HG03439 (cell line): ENCODE results near the gene GNG7.
"Not testable (repeated sequence)": the region's sequence is repeated elsewhere in the genome, so short reads cannot be mapped to it uniquely, and the experiment has no call there.

Experiments
- ATAC-seq: cut with Tn5 transposase; IDR thresholded peaks from one replicate; pipeline ENCODE4 v1.9.1; 2021; ENCODE audit warnings: mild to moderate bottlenecking, moderate library complexity; ENCODE audit not compliant: unreplicated experiment

The GNG7 gene

DNA sequence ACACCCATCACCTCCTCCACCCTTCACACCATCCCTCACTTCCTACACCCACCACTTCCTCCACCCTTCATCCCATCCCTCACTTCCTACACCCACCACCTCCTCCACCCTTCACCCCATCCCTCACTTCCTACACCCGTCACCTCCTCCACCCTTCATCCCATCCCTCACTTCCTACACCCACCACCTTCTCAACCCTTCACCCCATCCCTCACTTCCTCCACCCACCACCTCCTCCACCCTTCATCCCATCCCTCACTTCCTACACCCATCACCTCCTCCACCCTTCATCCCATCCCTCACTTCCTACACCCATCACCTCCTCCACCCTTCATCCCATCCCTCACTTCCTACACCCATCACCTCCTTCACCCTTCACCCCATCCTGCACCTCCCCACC is 11.6 kb upstream of the GNG7 start:
- ATAC-seq, result not testable (repeated sequence)

DNA sequence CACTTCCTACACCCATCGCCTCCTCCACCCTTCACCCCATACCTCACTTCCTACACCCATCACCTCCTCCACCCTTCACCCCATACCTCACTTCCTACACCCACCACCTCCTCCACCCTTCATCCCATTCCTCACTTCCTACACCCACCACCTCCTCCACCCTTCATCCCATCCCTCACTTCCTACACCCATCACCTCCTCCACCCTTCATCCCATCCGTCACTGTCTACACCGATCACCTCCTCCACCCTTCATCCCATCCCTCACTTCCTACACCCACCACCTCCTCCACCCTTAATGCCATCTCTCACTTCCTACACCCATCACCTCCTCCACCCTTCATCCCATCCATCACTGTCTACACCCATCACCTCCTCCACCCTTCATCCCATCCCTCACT is 10.7 kb upstream of the GNG7 start:
- ATAC-seq, result not testable (repeated sequence)

DNA sequence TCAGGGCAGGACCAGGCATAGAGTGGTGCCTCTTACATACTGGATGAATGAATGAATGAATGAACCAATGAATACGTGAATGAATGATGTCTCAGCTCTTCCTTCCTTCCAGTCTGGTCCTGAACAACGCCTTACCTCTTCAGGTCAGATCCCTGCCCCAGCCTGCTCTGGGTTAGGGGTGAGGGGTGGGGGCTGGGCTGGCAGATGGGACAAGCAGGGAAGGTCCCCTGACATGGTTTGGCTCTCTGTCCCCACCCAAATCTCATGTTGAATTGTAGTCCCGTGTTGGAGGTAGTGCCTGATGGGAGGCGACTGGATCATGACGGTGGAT is 9.3 kb upstream of the GNG7 start:
- no peak for ATAC-seq

DNA sequence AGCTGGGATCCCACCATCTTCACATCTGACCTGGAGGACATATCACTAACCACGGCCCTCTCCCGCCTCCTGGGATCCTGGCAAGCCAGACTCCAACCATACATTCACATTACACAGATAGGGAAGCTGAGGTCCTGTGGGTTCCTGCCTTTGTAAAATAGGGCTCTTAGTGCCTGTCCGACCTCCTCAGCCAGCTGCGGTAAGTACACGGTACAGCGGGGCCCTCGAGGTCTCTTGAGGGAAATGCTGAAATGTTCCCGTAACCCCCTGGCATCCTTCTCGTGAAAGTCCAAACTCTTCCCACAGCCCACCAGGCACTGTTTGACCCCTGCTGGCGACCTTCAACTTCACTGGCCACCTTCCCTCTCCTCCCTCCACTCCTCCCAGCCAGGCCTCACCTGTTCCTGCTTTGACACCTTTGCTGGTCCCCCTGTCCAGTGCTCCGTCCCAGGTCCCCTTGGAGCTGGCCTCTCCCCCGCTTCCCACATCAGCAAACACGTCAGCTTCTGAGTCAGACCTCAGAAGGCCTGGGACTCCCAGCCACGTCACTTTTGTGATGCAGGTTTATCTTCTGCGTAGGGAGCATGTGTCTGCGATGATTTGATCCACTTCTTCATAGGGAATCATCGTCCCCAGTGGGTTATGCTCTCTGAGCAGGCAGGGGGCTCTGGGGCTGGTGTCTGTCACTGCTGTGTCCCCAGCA is 8.8 kb upstream of the GNG7 start:
- ATAC-seq, result no peak

DNA sequence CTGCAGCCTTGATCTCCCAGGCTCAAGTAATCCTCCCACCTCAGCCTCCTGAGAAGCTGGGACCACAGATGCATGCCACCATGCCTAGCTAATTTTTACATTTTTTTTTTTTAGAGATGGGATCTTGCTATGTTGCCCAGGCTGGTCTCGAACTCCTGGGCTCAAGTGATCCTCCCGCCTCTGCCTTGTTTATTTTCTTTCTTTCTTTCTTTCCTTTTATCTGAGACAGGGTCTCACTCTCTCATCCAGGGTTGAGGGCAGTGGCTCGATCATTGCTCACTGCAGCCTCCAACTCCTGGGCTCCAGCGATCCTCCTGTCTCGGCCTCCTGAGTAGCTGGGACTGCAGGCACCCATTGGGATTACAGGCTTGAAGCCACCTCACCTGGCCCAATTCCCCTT is 3.8 kb upstream of the GNG7 start:
- no peak for ATAC-seq

DNA sequence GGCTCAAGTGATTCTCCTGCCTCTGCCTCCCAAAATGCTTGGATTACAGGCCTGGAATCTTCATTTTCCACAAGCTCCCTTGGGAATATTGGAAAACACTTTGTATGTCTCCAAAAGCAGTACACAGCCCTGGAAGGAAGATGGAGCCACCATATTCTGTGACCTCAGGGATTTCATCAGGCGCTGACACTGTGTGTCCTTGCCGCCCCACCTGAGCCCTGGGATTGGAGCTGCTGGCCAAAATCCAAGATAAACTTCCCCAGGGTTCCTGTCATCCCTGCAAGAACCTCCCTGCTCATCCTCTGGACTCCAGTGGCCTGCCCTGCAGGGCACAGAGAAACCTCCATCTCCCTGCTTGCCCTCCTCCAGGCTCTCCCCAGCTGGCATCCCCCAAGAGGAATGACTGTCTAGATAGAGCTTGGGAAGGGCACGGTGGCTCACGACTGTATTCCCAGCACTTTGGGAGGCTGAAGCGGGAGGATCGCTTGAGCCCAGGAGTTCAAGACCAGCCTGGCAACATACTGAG is 1.3 kb upstream of the GNG7 start:
- ATAC-seq, result no peak

DNA sequence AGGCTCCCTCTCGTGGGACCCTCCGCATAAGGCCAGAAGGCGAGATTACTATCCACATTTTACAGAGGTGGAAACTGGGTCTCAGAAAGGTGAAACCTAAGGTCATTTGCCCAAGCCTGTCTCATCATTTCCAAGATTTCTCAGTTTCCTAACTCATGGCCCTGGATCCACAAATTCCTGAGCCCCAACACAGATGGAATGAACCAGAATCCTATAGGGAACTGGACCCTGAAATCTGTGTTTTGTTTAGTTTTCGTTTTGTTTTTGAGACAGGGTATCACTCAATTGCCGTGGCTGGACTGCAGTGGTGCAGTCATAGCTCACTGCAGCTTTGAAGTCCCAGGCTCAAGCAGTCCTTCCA is 563 bp upstream of the GNG7 start:
- no peak for ATAC-seq

DNA sequence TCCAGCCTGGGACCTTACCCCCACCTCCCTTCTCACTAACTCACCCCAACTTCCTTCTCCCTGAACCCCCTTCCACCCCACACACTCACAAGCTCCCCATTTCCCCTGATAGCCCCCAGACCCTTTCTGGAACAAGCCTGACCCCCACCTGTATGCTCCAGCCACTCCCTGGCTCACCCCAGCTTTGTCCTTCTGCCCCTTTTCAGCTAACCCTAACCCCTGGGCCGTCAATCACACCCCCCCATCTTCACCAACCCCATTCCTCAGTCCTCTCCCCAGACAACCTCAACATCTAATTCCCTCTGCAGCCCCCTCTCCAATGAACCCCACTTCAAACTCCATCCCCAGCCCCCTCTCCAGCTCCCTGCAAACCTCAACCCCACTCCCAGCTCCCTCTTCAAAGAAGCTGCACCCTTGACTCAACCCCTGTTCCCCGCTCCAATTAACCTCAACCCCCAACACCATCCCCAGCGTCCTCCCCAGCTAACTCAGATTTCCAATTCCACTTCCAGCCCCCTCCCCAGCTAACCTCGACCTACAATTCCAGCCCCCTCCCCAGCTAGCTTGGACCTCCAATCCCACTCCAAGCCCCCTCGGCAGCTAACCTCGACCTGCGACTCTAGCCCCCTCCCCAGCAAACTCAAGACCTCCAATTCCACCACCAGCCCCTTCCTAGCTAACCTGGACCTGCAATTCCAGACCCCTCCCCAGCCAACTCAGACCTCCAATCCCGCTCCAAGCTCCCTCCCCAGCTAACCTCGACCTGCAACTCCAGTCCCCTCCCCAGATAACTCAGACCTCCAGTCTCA is 929 bp downstream of the GNG7 start:
- no peak for ATAC-seq

DNA sequence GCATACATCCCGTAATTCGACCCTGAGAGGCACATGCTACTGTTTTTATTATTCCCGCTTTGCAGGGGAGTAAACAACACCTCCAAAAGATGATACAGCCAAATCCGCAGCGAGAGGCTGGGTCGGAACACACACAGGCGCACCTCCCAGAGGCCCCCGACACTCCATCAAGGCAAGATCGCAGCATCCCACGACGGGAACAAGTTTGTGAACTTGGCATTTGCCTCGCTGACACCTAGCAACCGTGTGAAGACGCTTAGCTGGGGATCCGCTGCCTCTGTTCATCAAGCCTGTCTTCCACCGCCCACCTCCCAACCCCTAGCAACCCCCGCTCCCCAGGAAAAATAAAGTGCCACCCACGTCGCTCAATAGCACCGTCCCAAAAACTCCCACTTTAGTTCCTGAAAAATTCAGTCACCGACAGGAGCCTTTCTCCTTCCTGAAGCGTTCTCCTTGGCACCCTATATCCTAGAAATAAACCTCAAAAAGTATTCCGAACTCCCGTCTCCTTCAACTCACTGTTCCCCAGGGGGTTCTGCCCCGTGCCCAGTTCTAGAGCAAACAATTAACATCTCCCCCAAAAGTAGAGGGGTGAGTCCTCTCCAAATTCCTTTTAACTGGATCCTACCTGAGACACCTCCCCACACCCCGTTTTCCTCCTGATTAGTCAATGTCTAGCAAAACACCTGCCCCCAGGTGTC is 1.7 kb downstream of the GNG7 start:
- ATAC-seq, result no peak

DNA sequence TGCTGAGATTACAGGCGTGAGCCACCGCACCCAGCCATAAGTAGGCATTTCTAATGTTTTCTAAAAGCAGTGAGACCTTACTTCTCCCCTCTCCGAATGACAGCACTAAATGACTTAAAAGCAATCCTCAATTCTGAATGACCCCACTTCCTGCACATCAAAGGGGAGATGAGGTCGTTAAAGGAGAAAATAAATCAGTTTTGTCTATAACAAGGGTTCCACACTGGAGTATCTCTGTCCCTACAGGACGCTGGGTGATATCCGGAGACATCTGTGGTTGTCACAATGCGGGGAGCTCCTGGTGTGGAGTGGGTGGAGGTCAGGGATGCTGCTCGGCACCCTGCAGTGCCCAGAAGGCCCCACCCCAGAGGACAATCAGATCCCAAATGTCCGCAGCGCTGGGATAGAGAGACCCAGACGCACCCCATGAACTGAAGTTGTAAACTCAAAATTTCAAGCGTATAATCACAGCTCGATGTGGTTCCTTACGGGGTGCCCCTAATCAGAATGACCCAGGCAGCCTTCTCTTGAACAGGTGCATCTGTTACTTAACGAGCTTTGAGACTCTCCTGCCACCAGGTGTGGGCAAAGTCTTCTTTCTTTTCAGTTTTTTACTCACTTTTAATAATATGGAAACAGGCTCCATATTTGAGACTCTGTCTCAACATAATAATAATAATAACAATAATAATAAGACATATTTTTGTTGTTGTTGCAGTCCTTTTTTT is 2.9 kb downstream of the GNG7 start:
- no peak for ATAC-seq

DNA sequence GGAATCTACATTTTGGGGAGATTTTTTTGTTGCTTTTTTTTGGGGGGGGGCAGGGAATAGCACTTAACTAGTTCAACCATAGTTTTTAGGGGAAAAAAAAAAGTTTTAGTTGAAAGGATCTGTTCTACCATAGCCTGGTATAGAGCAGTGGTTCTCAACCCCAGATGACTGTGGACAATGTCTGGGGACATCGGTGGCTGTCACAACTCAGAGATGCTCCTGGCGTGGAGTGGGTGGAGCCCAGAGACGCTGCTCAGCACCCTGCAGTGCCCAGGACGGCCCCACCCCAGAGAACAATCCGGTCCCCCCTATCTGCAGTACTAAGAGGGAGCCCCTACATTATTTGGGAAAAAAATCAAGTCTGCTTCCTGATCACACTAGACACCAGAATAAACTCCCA is 8.3 kb downstream of the GNG7 start:
- ATAC-seq, result no peak

DNA sequence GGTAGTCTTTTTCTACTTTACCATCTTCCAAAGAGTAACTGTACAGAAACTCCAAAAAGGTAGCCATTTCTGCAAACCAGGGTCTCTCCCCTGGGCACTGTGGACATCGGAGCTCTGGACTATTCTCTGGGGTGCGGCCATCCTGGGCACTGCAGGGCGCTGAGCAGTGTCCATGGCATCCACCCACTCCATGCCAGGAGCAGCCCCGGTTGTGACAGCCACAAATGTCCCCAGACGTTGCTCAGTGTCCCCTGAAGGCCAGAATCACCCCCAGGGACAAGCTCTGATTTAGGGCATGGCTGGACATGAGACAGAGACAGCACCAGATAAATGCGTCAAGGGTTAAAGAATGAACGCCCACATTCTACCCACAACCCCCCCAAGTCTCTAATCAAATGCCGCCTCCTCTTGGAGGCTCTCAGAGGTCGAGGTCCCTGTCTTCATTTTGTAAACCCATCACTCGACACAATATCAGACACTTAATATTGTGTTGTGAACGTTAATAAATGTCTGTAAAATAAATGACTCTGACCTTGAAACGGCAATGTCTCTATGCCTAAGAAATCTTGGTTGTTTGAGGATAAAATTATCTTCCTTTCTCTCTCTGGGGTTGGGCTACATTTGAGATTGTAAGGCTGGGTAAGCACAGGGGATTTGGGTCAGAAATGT is 8.9 kb downstream of the GNG7 start:
- ATAC-seq, result no peak

DNA sequence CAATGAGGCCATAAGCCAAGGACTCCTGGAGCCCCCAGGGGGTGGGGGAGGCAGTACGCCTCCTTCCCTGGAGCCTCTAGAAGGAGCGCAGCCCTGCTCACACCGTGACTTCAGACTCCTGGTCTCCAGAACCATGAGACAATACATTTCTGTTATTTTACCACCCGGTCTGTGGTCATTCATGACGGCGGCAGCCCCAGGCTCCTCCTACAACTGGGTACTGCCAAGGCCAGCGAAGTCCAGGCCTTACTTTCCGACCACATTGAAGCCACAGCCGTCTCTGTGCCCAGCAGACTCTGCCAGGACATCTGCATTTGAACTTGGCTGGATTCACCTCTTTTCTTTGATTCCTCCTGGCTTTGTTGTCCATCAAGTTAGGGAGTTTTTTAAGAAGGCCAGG is 10.5 kb downstream of the GNG7 start:
- ATAC-seq, result no peak

DNA sequence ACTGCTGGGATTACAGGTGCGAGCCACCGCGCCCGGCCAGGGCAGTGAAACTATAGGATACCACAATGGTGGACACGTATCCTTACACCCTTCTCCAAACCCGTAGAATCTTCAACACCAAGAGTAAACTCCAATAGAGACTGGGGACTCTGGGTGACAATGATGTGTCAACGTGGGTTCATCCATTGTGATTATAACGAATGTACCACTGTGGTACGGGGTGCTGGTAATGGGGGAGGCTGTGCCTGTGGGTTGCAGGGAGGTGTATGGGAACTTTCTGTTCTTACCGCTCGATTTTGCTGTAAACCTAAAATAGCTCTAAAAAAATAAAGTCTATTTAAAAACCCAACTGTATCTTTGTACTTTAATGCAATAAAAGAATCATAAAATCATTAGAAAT is 11.6 kb downstream of the GNG7 start:
- no peak for ATAC-seq

DNA sequence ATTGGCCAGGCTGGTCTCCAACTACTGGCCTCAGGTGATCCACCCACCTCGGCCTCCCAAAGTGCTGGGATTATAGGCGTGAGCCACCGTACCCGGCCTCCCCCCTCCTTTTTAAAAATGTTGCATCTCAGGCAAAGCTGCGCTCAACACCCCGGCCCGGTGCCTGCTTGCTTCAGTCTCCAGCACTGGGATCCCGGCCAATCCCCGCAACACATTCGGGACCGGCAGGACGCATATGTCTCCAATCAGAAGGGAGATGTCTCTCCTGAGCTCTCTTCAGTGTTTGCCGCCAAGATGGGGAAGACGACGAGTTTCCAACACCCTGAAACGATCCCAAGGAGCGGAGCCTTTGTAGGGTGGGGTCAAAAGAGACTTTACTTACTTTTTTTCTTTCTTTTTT is 16.1 kb downstream of the GNG7 start:
- no peak for ATAC-seq

DNA sequence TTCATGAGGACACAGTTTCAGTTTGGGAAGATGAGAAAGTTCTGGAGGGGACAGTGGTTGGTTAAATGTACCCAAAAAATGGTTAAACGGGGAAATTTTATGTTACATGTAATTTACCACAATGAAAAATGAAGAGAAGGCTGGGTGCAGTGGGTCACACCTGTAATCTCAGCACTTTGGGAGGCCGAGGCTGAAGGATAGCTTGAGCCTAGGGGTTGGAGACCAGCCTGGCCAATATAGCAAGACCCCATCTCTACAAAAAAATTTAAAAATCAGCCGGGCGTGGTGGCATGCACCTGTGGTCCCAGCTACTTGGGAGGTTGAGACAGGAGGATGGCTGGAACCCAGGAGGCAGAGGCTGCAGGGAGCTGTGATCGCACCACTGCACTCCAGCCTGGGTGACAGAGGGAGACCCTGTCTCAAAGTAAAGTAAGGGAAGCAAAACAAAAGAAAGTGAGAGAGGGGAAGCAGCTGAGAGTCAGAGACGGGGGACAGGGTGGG is 17.2 kb downstream of the GNG7 start:
- no peak for ATAC-seq

DNA sequence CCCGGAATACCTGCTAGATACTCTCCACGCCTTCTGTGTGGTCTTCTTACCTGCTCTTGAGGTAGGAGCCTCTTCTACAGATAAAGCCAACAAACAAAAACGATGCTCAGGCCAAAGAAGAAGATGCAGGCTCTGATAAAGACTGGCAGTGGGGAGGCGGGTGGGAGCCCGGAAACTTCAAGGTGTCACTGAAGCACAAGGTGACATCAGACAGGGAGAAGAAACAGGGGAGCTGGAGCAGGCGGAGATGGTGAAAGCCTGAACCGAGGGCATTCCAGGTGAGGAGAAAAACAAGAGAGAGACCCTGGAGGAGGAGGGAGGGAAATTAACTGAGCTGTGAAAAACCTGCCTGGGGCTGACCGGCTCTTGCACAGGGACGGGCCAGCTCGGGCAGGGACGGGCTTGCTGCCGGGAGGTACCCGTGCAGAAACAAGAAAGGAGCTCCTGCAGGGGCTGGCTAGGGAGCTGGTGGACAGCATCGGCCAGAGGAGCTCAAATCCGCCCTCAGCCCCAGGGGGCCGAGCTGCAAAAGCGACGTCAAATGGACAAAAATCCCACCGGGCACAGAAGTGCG is 19.0 kb downstream of the GNG7 start:
- no peak for ATAC-seq

DNA sequence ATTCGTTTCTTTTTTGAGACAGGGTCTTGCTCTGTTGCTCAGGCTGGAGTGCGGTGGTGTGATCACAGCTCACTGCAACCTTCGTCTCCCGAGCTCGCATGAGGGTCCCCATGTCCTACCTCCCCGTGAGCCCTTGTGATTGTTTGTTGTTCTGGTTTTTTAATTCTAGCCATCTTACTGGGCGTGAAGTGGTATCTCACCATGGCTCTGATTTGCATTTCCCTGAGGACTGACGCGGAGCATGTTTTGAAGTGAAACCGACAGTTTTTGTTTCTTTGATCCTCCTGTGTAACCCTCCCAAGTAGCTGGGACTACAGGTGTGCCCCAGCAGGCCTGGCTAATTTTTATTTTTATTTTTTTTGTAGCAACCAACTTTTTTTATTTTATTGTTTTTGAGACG is 21.7 kb downstream of the GNG7 start:
- ATAC-seq, result peak; percentile 39

DNA sequence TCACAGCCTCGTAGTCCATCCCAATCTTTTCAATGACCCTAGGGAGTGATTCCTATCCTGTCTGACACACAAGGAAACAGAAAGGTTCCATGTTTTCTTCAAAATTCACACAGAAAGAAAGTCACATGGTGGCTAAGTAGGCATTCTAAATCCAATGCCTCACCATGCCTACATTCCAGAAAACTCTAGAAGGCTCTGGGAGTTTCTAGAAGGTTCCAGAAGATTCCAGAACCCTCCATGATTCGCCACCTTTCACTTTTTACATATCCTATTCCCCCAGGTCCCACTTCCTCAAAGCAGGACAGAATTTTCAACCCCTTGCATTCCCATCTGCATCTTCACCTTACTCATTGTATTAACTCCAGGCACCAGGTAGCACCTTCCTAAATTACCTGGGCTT is 23.1 kb downstream of the GNG7 start:
- no peak for ATAC-seq

DNA sequence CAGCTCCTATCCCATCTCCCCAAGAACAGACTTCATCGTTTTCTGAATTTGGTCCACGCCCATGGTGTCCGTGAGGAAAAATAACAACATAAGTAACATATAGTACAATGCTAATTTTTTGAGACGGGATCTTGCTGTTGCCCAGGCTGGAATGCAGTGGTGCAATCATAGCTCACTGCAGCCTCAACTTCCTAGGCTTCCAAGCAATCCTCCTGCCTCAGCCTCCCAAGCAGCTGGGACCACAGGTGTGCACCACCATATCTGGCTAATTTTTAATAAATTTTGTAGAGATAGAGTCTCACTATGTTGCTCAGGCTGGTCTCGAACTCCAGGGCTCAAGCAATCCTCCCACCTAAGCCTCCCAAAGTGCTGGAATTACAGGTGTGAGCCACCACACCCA is 23.5 kb downstream of the GNG7 start:
- ATAC-seq, result not testable (repeated sequence)
